Measurements from ENCODE around the gene BTRC.

BTRC gene

GRCh38 chr10:101545898-101546297 is 191.9 kb downstream of the BTRC start:
- DNase-seq (ENCODE audit: low read depth): no peak

- no peak for DNase-seq (ENCODE audit: low read depth)
These were observed 197.0 kb downstream of the BTRC start for GRCh38 chr10:101550965-101551364.

GRCh38 chr10:101552442-101552841 is 198.5 kb downstream of the BTRC start:
- no peak for DNase-seq (ENCODE audit: low read depth)

- DNase-seq (ENCODE audit: low read depth): no peak
These were observed 203.6 kb downstream of the BTRC start for GRCh38 chr10:101557541-101557940.

- DNase-seq (ENCODE audit: low read depth): no peak
These were observed 204.2 kb downstream of the BTRC start for GRCh38 chr10:101558204-101558603.

- DNase-seq (ENCODE audit: low read depth): no peak
These were observed 205.0 kb downstream of the BTRC start for GRCh38 chr10:101558671-101559595.

GRCh38 chr10:101559596-101560297 is 205.8 kb downstream of the BTRC start:
- no peak for DNase-seq (ENCODE audit: low read depth)

GRCh38 chr10:101560298-101561067 is 206.5 kb downstream of the BTRC start:
- DNase-seq (ENCODE audit: low read depth): no peak

- DNase-seq (ENCODE audit: low read depth): no peak
These were observed 207.3 kb downstream of the BTRC start for GRCh38 chr10:101561068-101561915.

- DNase-seq (ENCODE audit: low read depth): no peak
These were observed 208.3 kb downstream of the BTRC start for GRCh38 chr10:101562231-101562630.

GRCh38 chr10:101563007-101563406 is 209.0 kb downstream of the BTRC start:
- DNase-seq (ENCODE audit: low read depth): no peak

- DNase-seq (ENCODE audit: low read depth): no peak
These were observed 209.6 kb downstream of the BTRC start for GRCh38 chr10:101563497-101564040.

GRCh38 chr10:101564490-101564991 is 210.6 kb downstream of the BTRC start:
- no peak for DNase-seq (ENCODE audit: low read depth)

GRCh38 chr10:101565370-101565900 is 211.5 kb downstream of the BTRC start:
- DNase-seq (ENCODE audit: low read depth): no peak

- DNase-seq (ENCODE audit: low read depth): no peak
These were observed 212.0 kb downstream of the BTRC start for GRCh38 chr10:101565936-101566332.

GRCh38 chr10:101566333-101567164 is 212.6 kb downstream of the BTRC start:
- no peak for DNase-seq (ENCODE audit: low read depth)

GRCh38 chr10:101567165-101568006 is 213.4 kb downstream of the BTRC start:
- DNase-seq (ENCODE audit: low read depth): no peak

- DNase-seq (ENCODE audit: low read depth): no peak
These were observed 214.2 kb downstream of the BTRC start for GRCh38 chr10:101568054-101568745.
